H1 (cell line): Measurements from ENCODE around the gene ERP44. TPM values are rescaled to one million over a fixed set of nuclear protein-coding genes. Genes with fewer than 3 reads are reported as not detected.

Source experiments
- BACH1 ChIP-seq: IDR thresholded peaks from 2 replicates; pipeline ENCODE4 v1.6.1; 2012; ENCODE audit warnings: low read length, improper control_type of control experiment
- CHD1 ChIP-seq: IDR thresholded peaks from 2 replicates; pipeline ENCODE4 v1.6.1; 2012; ENCODE audit warnings: low read depth, low read length, improper control_type of control experiment
- EZH2 ChIP-seq: fragments of 200-600 bp; sonication (generic); IDR thresholded peaks from 2 replicates; pipeline ENCODE4 v1.7.1; 2012; ENCODE audit warnings: low read depth, mild to moderate bottlenecking, moderate library complexity, low read length, inconsistent platforms; ENCODE audit not compliant: severe bottlenecking
- KDM5A ChIP-seq: fragments of 200-600 bp; IDR thresholded peaks from 2 replicates; pipeline ENCODE4 v1.7.1; 2012; ENCODE audit warnings: mild to moderate bottlenecking, low read length, inconsistent platforms, mixed read lengths
- PHF8 ChIP-seq: fragments of 200-600 bp; sonication (generic); conservative IDR thresholded peaks from 2 replicates; pipeline ENCODE4 v1.7.1; 2012; ENCODE audit warnings: low read depth, mild to moderate bottlenecking, inconsistent platforms, low read length, moderate library complexity
- polyA plus RNA-seq, 7 experiments: library from polyadenylated mRNA; depleted of rRNA in 3 of 7; stranded (reverse) in 5 of 7; unstranded in 2 of 7; fragments of >200 nt in 5 of 7; fragments of 200-250 nt in 2 of 7; gene quantifications; 1 replicate in 5 of 7; 2 replicates in 1 of 7; 4 replicates in 1 of 7; pipeline versions ENCODE4 v1.2.1 to v1.2.3, GENCODE V29; 2011 to 2013; ENCODE audit warnings: missing spikeins in 2 of 7, mixed read lengths in 2 of 7
- total RNA-seq: library from RNA; stranded (reverse); fragmentation: NEBNext Ultra II Directional; extraction: Animal tissue kit (Norgen Biotek cat#: 25700); gene quantifications from 2 replicates; pipeline ENCODE4 v1.2.1, GENCODE V29; 2021
- TF ChIP-seq, protein P1 (sequence below): fragments of 300-600 bp; sonication (generic); IDR thresholded peaks from 2 replicates; pipeline ENCODE4 v1.7.1; 2012; ENCODE audit warnings: low read length, moderate library complexity, mild to moderate bottlenecking, inconsistent platforms; ENCODE audit not compliant: insufficient replicate concordance
- TF ChIP-seq, protein P2 (sequence below), 3 experiments: IDR thresholded peaks; 1 replicate in 2 of 3; 2 replicates in 1 of 3; pipeline versions ENCODE4 v1.5.1 to v1.6.1; 2011; ENCODE audit warnings: low read length in 3 of 3, mild to moderate bottlenecking in 3 of 3, inconsistent platforms in 2 of 3, low read depth in 1 of 3, moderate library complexity in 1 of 3; ENCODE audit not compliant: insufficient read depth in 1 of 3; ENCODE audit errors: control extremely low read depth in 1 of 3

ERP44 gene
- total and polyA plus RNA-seq, 2 of the 8 experiments (the other 6 are each of a cell fraction or from before 2014, with no cell fraction given), result 5.7 to 15.6 TPM

DNA sequence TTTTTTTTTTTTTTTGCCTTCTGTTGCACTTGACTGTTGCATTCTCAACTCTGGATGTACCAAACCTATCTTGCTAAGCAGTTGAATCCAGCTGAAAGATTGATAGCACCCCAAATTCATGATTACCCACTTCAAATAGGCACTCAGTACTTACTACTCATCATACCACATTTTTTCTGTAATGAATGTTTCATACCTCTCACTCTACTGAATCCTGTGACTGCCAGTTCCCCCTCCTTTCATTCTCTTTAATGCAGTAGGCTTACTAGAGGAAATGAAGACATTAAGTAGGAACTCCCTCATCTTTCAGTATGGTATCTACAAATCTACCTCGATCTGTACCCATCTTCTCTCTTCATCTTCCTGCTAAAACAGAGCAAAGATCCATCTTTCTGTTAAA, 7.1 kb upstream of the ERP44 start (continued):
- TF ChIP-seq, protein P1, sequence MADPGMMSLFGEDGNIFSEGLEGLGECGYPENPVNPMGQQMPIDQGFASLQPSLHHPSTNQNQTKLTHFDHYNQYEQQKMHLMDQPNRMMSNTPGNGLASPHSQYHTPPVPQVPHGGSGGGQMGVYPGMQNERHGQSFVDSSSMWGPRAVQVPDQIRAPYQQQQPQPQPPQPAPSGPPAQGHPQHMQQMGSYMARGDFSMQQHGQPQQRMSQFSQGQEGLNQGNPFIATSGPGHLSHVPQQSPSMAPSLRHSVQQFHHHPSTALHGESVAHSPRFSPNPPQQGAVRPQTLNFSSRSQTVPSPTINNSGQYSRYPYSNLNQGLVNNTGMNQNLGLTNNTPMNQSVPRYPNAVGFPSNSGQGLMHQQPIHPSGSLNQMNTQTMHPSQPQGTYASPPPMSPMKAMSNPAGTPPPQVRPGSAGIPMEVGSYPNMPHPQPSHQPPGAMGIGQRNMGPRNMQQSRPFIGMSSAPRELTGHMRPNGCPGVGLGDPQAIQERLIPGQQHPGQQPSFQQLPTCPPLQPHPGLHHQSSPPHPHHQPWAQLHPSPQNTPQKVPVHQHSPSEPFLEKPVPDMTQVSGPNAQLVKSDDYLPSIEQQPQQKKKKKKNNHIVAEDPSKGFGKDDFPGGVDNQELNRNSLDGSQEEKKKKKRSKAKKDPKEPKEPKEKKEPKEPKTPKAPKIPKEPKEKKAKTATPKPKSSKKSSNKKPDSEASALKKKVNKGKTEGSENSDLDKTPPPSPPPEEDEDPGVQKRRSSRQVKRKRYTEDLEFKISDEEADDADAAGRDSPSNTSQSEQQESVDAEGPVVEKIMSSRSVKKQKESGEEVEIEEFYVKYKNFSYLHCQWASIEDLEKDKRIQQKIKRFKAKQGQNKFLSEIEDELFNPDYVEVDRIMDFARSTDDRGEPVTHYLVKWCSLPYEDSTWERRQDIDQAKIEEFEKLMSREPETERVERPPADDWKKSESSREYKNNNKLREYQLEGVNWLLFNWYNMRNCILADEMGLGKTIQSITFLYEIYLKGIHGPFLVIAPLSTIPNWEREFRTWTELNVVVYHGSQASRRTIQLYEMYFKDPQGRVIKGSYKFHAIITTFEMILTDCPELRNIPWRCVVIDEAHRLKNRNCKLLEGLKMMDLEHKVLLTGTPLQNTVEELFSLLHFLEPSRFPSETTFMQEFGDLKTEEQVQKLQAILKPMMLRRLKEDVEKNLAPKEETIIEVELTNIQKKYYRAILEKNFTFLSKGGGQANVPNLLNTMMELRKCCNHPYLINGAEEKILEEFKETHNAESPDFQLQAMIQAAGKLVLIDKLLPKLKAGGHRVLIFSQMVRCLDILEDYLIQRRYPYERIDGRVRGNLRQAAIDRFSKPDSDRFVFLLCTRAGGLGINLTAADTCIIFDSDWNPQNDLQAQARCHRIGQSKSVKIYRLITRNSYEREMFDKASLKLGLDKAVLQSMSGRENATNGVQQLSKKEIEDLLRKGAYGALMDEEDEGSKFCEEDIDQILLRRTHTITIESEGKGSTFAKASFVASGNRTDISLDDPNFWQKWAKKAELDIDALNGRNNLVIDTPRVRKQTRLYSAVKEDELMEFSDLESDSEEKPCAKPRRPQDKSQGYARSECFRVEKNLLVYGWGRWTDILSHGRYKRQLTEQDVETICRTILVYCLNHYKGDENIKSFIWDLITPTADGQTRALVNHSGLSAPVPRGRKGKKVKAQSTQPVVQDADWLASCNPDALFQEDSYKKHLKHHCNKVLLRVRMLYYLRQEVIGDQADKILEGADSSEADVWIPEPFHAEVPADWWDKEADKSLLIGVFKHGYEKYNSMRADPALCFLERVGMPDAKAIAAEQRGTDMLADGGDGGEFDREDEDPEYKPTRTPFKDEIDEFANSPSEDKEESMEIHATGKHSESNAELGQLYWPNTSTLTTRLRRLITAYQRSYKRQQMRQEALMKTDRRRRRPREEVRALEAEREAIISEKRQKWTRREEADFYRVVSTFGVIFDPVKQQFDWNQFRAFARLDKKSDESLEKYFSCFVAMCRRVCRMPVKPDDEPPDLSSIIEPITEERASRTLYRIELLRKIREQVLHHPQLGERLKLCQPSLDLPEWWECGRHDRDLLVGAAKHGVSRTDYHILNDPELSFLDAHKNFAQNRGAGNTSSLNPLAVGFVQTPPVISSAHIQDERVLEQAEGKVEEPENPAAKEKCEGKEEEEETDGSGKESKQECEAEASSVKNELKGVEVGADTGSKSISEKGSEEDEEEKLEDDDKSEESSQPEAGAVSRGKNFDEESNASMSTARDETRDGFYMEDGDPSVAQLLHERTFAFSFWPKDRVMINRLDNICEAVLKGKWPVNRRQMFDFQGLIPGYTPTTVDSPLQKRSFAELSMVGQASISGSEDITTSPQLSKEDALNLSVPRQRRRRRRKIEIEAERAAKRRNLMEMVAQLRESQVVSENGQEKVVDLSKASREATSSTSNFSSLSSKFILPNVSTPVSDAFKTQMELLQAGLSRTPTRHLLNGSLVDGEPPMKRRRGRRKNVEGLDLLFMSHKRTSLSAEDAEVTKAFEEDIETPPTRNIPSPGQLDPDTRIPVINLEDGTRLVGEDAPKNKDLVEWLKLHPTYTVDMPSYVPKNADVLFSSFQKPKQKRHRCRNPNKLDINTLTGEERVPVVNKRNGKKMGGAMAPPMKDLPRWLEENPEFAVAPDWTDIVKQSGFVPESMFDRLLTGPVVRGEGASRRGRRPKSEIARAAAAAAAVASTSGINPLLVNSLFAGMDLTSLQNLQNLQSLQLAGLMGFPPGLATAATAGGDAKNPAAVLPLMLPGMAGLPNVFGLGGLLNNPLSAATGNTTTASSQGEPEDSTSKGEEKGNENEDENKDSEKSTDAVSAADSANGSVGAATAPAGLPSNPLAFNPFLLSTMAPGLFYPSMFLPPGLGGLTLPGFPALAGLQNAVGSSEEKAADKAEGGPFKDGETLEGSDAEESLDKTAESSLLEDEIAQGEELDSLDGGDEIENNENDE, result no peak
- TF ChIP-seq CHD1 (no peak), KDM5A (no peak), EZH2 (no peak), PHF8 (no peak), BACH1 (no peak)
- TF ChIP-seq, protein P2, sequence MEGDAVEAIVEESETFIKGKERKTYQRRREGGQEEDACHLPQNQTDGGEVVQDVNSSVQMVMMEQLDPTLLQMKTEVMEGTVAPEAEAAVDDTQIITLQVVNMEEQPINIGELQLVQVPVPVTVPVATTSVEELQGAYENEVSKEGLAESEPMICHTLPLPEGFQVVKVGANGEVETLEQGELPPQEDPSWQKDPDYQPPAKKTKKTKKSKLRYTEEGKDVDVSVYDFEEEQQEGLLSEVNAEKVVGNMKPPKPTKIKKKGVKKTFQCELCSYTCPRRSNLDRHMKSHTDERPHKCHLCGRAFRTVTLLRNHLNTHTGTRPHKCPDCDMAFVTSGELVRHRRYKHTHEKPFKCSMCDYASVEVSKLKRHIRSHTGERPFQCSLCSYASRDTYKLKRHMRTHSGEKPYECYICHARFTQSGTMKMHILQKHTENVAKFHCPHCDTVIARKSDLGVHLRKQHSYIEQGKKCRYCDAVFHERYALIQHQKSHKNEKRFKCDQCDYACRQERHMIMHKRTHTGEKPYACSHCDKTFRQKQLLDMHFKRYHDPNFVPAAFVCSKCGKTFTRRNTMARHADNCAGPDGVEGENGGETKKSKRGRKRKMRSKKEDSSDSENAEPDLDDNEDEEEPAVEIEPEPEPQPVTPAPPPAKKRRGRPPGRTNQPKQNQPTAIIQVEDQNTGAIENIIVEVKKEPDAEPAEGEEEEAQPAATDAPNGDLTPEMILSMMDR (IDR thresholded peaks at IDR 0.05; ENCODE audit: control extremely low read depth in 1 of 3, insufficient read depth in 1 of 3, low read depth in 1 of 3, low read length in 3 of 3), result no peak
